ENCODE data around the gene NINL. TPM values are rescaled to one million over a fixed set of nuclear protein-coding genes. Genes with fewer than 3 reads are reported as not detected.

The NINL gene
- total RNA-seq, 4 donors from 2014 or later = 4.0 to 16.5 (median 7.9) TPM

DNA sequence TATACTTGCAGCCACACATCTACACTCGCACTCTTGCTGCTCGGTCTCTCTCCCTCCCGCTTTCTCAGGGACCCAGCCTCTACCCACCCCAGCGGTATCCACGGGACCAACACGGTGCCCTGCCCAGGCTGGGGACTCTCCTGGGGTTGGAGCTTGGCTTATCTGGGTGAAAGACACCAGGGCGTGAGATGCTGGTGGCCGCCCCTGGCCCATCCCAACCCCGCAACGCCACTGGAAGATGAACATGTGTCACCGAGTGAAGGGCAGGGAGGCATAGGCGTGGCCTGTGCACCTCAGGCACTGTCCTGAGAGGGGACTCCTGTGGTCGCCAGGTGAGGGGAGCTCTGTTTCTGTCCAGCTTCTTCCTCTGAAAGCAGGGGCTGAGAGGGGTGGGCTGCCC, 47.4 kb downstream of the NINL start:
- Histone ChIP-seq H3K4me1 (peaks cover 0 to 28% (median 0%) of the 10 kb centered on the region in 4 donors), H3K4me3 (no peak overlapping the region), H3K27ac (no peak overlapping the region), H3K27me3 (no peaks in the 10 kb centered on the region), H3K36me3 (no peaks in the 10 kb centered on the region), H3K9me3 (no peaks in the 10 kb centered on the region)
- no peak for DNase-seq
- TF ChIP-seq POLR2A (IDR thresholded peaks at IDR 0.05) = no peak
- TF ChIP-seq, protein P1, sequence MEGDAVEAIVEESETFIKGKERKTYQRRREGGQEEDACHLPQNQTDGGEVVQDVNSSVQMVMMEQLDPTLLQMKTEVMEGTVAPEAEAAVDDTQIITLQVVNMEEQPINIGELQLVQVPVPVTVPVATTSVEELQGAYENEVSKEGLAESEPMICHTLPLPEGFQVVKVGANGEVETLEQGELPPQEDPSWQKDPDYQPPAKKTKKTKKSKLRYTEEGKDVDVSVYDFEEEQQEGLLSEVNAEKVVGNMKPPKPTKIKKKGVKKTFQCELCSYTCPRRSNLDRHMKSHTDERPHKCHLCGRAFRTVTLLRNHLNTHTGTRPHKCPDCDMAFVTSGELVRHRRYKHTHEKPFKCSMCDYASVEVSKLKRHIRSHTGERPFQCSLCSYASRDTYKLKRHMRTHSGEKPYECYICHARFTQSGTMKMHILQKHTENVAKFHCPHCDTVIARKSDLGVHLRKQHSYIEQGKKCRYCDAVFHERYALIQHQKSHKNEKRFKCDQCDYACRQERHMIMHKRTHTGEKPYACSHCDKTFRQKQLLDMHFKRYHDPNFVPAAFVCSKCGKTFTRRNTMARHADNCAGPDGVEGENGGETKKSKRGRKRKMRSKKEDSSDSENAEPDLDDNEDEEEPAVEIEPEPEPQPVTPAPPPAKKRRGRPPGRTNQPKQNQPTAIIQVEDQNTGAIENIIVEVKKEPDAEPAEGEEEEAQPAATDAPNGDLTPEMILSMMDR (IDR thresholded peaks at IDR 0.05) = no peak

DNA sequence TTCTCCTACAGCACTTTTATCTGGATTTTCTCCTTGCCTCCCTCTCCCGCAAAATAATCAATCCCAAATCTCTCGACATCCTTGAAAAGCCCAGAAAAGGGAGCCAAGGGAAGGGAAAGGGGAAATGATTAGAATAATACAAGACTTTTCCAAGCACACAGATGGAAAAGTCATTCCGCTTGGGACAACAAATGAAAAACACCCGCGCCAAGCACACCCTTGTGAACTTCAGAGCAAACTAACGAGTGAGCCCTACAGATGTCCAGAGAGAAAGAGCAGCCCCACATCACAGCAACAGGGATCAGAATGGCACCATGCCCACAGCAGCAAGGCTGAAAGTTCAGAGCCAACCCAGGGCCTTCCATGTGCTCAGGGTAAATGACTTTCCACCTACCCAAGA, 49.6 kb downstream of the NINL start:
- Histone ChIP-seq H3K4me3 (no peak overlapping the region), H3K9me3 (no peaks in the 10 kb centered on the region), H3K36me3 (no peaks in the 10 kb centered on the region), H3K4me1 (peaks cover 0 to 18% (median 0%) of the 10 kb centered on the region in 4 donors), H3K27me3 (no peaks in the 10 kb centered on the region), H3K27ac (no peak overlapping the region)
- DNase-seq = no peak
- TF ChIP-seq POLR2A (IDR thresholded peaks at IDR 0.05) = no peak
- TF ChIP-seq, protein P1 (IDR thresholded peaks at IDR 0.05) = no peak

DNA sequence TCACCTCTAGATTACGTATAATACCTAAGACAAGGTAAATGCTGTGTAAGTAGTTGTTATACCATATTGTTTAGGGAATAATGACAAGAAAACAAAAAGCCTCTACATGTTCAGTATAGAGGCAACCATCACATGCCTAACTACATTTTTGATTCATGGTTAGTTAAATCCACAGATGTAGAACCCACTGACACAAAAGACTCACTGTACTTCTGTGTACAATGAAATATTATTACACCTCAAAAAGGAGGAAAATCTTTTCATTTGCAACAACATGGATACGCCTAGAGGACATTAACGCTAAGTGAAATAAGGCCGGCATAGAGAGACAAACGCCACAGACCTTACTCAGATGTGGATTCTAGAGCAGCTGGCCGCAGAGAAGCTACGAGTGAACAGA, 50.5 kb downstream of the NINL start:
- TF ChIP-seq, protein P1 (IDR thresholded peaks at IDR 0.05) = no peak
- TF ChIP-seq POLR2A (IDR thresholded peaks at IDR 0.05) = no peak
- H3K27ac ChIP-seq = no peak overlapping the region
- no peak for DNase-seq
- H3K27me3 ChIP-seq = no peaks in the 10 kb centered on the region
- peaks cover 0 to 9% (median 0%) of the 10 kb centered on the region in 4 donors for H3K4me1 ChIP-seq
- H3K36me3 ChIP-seq = no peaks in the 10 kb centered on the region
- H3K9me3 ChIP-seq = no peaks in the 10 kb centered on the region
- H3K4me3 ChIP-seq = no peak overlapping the region

DNA sequence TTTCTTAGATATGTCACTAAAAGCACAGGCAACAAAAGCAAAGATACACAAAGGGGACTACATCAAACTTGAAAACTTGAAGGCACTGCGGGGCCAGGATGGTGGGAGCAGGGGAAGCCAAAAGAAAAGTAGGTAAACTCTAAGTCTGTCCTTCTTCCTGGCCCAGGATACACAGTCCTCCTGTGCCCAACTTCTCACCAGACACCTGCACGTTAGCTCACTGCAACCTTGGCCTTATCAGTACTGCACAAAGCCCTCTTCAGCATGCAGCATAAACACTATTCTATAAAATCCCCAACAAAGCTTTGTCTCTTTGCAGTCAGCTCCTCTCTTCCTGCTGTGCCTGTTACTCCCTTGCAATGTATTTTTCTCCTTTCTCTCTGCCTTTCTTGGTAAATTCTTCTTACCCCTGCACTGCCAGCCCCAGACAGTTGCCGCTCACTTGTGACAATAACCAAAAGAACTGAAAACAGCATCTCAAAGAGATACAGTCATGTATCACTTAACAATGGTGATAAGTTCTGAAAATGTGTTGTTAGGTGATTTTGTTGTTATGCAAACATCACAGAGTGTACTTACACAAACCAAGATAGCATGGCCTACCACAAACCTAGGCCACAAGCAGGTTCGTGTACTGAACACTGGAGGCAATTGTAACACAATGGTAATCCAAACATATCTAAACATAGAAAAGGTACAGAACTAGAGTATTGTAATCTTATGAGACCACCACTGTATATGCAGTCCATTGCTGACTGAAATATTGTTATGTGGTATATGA, 51.2 kb downstream of the NINL start:
- TF ChIP-seq, protein P1 (IDR thresholded peaks at IDR 0.05) = no peak
- no peak for TF ChIP-seq POLR2A (IDR thresholded peaks at IDR 0.05)
- Histone ChIP-seq H3K9me3 (no peaks in the 10 kb centered on the region), H3K4me3 (no peak overlapping the region), H3K4me1 (peaks cover 0 to 2% (median 0%) of the 10 kb centered on the region in 4 donors), H3K36me3 (no peaks in the 10 kb centered on the region), H3K27ac (no peak overlapping the region), H3K27me3 (no peaks in the 10 kb centered on the region)
- no peak for DNase-seq

DNA sequence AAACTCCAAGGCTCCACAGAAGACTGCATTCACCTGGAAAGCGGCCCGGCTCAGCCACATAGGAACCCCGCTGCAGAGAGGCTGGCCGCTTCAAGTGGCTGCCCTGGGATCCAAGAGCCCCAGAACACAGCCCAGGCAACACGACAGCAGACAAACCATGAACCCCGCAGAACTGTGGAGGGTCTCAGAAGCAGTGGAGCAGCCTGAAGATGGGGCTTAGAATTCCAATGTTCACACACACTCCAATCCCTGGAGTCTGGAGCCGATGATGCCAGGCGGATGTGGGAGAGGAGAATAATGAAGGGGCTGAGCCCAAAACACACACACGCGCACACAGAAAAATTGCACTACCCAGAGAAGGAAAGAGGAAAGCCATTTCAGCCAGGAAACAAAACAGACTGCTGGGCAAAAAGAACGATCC, 52.4 kb downstream of the NINL start:
- Histone ChIP-seq H3K4me1 (no peaks in the 10 kb centered on the region), H3K36me3 (no peaks in the 10 kb centered on the region), H3K4me3 (no peak overlapping the region), H3K27me3 (no peaks in the 10 kb centered on the region), H3K9me3 (no peaks in the 10 kb centered on the region), H3K27ac (peak overlapping the region in 1 of 4 donors; percentile 59)
- DNase-seq = no peak
- TF ChIP-seq POLR2A (IDR thresholded peaks at IDR 0.05) = no peak
- TF ChIP-seq, protein P1 (IDR thresholded peaks at IDR 0.05) = no peak

Data from Peyer's patch (tissue), 4 donors.